Measurements from ENCODE around the gene ITGA6.

ITGA6 gene

DNA sequence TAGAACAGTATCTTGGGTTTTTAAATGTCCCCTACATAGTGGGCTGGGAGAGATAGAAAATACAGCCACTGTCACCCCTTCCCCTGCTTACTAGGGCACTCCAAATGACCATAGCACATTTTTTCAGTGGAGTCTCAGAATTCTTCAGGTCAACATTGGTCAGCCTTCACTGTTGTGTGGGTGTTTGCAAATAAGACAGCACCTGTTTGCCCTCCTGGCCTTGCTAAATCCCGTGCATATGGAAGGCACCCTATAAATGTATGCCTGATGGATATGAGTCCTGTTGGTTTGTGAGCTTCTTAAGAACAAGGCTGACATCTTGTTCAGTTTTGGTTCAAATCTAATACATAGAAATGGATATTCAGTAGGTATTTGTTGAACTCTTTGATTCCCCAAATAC is 12.5 kb downstream of the ITGA6 start:
- TF ChIP-seq, protein P1, sequence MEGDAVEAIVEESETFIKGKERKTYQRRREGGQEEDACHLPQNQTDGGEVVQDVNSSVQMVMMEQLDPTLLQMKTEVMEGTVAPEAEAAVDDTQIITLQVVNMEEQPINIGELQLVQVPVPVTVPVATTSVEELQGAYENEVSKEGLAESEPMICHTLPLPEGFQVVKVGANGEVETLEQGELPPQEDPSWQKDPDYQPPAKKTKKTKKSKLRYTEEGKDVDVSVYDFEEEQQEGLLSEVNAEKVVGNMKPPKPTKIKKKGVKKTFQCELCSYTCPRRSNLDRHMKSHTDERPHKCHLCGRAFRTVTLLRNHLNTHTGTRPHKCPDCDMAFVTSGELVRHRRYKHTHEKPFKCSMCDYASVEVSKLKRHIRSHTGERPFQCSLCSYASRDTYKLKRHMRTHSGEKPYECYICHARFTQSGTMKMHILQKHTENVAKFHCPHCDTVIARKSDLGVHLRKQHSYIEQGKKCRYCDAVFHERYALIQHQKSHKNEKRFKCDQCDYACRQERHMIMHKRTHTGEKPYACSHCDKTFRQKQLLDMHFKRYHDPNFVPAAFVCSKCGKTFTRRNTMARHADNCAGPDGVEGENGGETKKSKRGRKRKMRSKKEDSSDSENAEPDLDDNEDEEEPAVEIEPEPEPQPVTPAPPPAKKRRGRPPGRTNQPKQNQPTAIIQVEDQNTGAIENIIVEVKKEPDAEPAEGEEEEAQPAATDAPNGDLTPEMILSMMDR (IDR thresholded peaks at IDR 0.05), result no peak
- no peak for DNase-seq (ENCODE audit: low spot score)
- Histone ChIP-seq H3K4me3 (no peak overlapping the region), H3K27ac (no peak overlapping the region)

DNA sequence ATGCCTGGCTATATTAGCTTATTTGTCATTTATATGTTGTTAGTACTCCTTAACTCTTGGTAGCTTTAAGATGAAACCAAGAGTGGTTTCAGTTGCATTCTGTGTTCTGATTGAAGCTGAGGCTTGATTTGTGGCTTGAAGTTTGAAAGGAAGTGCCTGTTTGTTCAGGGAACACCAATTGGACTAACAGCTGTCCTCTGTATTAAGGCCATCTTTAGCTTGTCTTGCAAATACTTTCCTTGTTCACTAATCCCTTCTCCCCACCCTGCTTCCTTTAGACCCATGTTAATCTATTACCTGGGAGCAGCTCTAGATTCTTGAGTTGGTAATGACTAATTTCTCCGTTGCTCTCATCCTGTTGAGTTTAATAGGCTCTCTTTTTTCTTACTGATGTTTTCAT is 13.4 kb downstream of the ITGA6 start:
- no peak overlapping the region for H3K27ac ChIP-seq
- TF ChIP-seq, protein P1 (IDR thresholded peaks at IDR 0.05), result no peak
- no peak overlapping the region for H3K4me3 ChIP-seq
- DNase-seq (ENCODE audit: low spot score), result no peak

DNA sequence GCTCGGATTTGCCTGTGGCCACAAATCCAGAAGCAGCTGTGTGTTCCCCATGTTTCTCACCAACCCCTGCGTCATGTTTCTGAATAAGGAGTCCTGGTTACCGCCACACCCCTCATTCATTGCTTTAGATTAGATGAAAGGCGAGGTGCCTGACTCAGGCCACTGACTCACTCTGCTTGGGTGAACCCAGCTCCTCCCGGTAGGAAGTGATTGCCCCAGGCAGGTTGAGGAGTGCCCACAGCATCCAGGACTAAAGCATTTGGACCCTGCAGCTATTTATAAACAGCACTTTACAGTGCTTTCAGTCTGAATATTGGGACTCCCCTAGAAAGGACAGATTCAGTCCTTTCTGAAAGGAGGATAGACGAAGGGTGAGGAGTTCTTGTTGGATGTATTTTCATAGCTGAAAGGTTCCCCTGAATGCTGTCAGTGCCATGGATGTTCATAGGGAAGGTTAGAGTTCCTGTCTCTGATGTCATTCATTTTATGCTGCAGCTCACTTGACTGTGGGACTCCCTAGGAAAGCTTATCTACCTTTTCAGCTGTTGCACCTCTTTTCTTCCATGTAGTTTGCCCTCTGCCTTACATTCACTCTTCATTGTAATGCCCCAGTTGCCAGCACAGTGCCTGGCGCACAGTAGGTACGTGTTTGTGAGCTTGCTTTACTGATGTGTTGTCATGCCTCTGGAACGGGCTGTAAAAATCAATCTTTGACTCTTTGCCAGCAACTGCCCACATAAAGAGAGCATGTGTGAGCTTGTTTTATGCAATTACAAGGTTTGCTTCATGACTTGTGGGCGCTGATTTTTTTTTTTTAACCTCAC is 14.9 kb downstream of the ITGA6 start:
- no peak for DNase-seq (ENCODE audit: low spot score)
- TF ChIP-seq, protein P1 (IDR thresholded peaks at IDR 0.05), result no peak
- Histone ChIP-seq H3K27ac (no peak overlapping the region), H3K4me3 (no peak overlapping the region)

DNA sequence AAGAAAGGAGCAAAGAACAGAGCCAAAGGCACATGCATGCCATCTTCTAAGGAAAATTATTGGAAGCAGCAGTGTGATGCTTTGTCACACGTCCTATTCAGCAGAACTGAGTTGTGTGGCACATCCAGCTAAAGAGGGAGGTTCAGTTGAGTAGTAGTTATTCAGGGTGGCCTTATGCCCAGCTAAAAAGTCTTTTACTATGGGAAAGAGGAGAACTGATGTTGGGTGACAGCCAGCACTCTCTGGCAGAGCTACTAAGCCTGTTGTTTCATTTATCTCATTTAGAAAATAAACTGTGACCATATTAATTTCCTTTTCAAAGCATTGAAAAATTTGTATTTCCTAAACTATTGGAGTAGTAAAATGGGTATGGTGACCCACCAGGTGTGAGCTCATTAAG is 18.5 kb downstream of the ITGA6 start:
- Histone ChIP-seq H3K4me3 (no peak overlapping the region), H3K27ac (no peak overlapping the region)
- TF ChIP-seq, protein P1 (IDR thresholded peaks at IDR 0.05), result no peak
- no peak for DNase-seq (ENCODE audit: low spot score)

DNA sequence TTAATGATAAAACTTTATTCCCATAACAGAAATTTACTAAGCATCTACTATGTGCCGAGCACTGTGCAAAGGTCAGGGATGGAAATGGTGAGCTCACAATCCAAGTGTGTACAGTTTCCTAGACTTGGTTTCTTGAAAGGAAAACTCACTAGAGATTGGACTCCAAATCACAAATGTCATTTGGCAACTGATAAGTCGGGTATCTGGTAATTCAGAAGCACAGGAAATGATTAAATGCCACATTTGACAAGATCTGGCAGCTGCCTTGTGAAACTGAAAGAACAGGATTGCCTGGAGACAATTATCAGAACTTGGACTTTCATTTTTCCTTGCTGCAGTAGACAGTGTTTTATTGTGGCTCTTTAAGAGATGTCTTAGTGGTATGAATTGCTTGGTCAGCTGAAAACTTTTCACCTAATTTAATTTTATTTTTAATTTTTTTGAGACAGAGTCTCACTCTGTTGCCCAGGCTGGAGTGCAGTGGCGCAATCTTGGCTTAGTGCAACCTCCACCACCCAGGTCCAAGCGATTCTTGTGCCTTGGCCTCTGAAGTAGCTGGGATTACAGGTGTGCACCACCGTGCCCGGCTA is 19.2 kb downstream of the ITGA6 start:
- no peak overlapping the region for H3K4me3 ChIP-seq
- H3K27ac ChIP-seq, result no peak overlapping the region
- no peak for DNase-seq (ENCODE audit: low spot score)
- TF ChIP-seq, protein P1 (IDR thresholded peaks at IDR 0.05), result no peak

- TF ChIP-seq, protein P1 (IDR thresholded peaks at IDR 0.05), result no peak
- Histone ChIP-seq H3K27ac (no peak overlapping the region), H3K4me3 (no peak overlapping the region)
- DNase-seq (ENCODE audit: low spot score), result no peak
Measured at GRCh38 chr2:172447811-172448493, 20.6 kb downstream of the ITGA6 start.
